T-helper 2 cell (primary cell): ENCODE data around the gene ZFP28.

Source experiments
- DNase-seq, 5 experiments: peaks; one replicate each; pipeline versions ENCODE4 v3.0.0 to v3.0.0-alpha.2; 2012 to 2022
- total RNA-seq, 2 donors: gene quantifications; one replicate each; lab custom pipeline; 2026; lab: John Stamatoyannopoulos, UW

The ZFP28 gene
- 3.4 to 11.2 reads per million in 2 donors for total RNA-seq

DNA sequence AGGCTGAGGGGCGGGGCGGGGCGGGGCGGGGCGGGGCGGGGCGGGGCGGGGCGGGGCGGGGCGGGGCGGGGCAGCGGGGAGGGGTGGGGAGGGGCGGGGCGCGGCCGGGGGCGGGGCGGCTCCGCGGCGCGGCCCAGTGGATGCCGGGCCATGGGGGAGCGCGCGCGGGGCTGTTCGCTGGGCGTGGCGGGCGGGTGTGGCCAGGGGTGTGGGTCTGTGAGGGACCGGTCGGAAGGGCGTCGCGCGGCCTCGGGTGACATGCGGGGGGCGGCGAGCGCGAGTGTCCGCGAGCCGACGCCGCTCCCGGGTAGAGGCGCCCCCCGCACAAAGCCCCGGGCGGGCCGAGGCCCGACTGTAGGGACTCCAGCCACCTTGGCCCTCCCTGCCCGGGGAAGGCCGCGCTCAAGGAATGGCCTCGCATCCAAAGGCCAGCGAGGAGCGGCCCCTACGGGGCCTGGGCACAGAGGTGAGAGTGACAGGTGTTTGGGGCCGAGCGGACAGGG lies at the start of gene ZFP28:
Gene ZFP28, plus strand, starts transcription at position 188 of the 503 bp plus-strand sequence. Its CDS starts 71 bp downstream, at position 259.
- peak in 1 of 5 experiments; percentile 33 for DNase-seq

DNA sequence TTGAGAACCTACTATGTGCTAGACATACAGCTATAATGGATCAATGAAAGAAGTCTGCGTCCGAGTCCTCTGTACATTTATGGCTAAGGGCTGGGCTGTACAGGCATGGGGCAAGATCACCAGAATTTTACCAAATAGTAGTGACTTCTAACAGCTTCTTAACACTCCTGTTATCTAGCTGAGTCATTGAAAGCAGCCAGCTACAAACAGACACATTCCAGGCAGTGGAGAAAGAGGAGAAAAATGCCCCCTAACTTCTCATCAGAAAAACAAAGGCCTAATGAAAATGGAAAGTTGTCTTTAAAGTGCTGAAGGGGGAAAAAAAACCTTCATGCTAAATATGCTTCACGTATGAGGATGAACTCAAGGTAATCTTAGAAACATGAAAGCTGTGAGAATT lies 47.3 kb upstream of the ZFP28 start:
- no peak for DNase-seq

DNA sequence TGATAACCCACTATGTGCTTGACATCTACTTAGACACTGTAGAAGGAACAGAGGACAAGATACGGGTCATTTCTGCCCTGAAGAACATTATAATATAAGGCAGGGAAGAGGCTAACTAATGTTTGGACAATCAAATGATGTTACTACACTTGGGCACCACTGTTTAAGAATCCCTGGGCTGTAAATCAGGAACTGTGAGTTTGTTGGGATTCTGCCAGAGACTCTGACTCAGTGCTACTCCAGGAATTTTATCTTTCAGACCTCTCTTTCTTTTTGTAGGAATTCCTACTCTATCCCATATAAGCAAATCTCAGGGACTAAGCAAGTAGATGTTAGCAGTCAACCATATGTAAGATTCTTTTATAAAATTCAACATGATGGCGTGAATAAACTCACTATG lies 34.2 kb upstream of the ZFP28 start:
- no peak for DNase-seq

DNA sequence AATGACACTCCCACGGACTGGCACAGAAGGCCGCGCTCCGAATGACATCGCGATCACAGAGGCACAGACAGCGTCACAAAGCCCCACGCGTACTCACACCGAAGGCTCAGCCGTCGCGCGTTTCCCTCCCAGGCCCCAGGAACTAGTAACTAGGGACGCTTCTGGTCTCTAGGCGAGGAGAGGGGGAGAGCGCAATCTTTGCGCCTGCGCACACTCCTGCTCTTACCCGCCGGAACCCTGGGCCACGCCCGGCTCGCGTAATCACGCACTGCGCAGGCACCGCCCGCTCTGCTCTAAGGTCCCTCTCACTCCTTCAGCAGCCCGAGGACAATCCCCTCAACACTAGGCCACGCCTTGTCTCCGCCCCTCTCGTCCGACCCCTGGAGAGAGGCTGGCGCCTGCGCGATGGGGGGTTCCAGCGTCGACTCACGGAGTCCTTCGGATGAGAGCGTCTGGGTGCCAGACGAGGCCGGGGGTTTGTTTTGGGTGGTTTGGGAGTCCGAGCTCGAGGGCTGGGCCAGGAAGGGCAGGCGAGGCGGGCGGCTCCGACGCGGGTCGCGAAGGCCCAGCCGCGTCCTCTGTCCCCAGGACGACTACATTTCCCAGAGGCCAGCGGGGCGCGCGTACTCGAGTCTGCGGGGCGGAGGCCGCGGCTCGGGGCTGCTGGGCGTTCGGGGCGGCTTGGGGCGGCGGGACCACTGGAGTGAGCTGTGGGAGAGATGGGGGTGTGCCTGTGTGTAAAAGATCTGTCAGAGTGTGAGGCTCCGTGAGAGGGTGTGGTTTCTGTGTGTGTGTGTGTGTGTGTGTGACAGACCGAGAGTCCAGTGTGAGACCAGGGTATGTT lies 31.1 kb upstream of the ZFP28 start, which contains the start of gene ZNF471:
Gene ZNF471, plus strand, starts transcription at position 410 of the 844 bp plus-strand sequence. CDS start 3,717 bp downstream, outside the sequence.
- DNase-seq = peak; percentile 21 to 66 (median 54)

DNA sequence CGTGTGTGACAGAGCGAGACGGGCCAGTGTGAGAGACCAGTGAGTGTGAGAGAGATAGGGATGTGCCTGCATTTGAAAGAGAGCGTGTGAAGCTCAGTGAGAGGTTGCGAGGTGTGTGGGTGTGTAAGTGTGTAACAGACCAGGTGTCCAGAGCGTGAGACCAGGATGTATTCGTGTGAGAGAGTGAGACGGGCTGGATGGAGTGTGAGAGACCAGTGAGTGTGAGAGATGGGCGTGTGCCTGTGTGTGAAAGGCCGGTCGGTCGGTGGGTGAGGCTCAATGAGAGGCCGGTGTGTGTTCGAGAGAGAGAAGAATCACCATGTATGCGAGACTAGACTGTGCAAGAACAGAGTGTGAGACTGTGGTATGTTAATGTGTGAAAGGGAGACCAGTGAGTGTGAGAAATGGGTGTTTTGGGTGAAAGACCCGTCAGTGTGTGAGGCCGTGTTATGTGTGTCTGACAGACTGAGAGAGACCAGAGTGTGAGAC lies 30.4 kb upstream of the ZFP28 start:
- DNase-seq = no peak

DNA sequence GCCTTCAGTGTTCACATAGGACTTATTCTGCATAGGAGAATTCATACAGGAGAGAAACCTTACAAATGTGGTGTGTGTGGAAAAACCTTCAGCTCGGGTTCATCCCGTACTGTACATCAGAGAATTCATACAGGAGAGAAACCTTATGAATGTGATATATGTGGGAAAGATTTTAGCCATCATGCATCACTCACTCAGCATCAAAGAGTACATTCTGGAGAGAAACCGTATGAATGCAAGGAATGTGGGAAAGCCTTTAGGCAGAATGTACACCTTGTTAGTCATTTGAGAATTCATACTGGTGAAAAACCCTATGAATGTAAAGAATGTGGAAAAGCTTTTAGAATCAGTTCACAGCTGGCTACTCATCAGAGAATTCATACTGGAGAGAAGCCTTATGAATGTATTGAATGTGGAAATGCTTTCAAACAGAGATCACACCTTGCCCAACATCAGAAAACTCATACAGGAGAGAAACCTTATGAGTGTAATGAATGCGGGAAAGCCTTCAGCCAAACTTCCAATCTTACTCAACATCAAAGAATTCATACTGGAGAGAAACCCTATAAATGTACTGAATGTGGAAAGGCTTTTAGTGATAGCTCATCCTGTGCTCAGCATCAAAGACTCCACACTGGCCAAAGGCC lies 13.4 kb upstream of the ZFP28 start:
- DNase-seq = no peak

DNA sequence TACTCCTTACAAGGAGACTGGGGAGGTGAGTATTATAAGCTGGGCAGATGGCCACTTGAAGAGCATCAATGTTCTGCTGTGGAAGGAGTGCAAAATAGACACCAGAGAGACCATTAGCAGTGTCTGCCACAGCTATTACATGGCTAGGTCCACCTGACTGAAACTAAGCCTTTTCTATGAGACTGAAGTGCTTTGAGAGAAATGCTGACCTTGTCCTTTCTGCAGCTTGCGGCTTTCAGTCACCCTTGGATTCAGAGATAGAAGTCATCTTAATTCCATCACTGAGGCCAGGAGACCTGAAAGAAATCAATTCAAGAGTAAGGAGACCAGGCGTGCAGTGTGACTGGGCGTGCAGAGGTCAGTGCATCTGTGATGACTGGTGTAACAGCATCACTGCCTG lies 1.3 kb upstream of the ZFP28 start:
- no peak for DNase-seq

DNA sequence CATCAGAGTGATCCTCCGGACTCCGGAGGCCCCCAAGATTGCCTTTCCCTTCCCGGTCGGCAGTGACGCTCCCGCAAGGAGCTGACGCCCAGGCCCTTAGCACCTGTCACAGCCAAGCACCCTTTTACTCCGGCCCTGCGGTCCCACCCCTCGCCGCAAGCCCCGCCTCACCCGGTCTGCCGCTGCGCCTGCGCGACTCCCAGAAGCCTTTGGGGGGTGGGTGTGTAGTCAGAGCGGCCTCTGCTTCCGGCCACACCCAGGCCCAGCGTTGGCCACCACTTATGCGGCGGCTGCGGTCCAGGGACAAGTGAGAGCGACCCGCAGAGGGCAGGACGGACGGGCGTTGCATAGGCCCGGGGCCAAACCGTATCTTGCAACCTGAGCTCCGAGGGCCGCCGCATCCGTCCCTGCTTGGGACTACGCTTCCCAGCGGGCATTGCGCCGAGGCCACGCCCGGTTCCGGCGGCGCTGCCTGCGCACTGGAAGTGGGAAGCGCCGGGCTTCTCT lies 441 bp upstream of the ZFP28 start:
- DNase-seq = peak; percentile 61 to 87 (median 85)

DNA sequence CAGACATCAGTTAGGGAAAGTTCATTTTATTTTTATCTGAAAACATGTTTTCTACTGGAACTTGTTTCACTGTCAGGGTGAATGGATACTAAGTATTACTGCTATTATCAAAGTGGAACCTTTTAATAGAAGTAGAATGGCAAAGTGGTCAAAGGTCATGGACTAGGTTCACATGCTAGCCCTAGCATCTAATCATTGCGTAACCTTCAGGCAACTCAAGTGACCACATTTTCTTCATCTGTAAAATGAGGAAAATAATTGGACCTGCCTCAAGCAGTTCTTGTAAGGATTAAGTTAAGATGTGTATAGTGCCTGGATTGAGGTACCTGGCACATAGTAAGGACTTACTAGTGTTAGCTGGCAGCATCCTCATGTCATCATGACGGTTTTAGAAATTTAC lies 5.0 kb downstream of the ZFP28 start:
- no peak for DNase-seq

DNA sequence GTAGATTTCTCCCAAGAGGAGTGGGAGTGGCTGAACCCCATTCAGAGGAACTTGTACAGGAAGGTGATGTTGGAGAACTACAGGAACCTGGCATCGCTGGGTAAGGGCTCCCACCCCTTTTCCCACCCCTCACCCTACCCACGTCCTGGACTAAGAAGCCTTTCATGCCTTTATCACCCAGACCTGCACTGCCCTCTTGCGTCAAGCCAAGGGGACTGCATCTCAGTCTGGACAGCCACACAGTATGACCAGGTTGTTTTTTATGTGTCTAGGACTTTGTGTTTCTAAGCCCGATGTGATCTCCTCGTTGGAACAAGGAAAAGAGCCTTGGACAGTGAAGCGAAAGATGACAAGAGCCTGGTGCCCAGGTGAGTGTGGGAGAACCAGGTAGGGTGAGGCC lies 8.8 kb downstream of the ZFP28 start:
- no peak for DNase-seq

DNA sequence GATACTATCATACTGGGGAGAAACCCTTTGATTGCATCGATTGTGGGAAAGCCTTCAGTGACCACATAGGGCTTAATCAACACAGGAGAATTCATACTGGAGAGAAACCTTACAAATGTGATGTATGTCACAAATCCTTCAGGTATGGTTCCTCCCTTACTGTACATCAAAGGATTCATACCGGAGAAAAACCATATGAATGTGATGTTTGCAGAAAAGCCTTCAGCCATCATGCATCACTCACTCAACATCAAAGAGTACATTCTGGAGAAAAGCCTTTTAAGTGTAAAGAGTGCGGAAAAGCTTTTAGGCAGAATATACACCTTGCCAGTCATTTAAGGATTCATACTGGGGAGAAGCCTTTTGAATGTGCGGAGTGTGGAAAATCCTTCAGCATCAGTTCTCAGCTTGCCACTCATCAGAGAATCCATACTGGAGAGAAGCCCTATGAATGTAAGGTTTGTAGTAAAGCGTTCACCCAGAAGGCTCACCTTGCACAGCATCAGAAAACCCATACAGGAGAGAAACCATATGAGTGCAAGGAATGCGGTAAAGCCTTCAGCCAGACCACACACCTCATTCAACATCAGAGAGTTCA lies 15.6 kb downstream of the ZFP28 start:
- no peak for DNase-seq

DNA sequence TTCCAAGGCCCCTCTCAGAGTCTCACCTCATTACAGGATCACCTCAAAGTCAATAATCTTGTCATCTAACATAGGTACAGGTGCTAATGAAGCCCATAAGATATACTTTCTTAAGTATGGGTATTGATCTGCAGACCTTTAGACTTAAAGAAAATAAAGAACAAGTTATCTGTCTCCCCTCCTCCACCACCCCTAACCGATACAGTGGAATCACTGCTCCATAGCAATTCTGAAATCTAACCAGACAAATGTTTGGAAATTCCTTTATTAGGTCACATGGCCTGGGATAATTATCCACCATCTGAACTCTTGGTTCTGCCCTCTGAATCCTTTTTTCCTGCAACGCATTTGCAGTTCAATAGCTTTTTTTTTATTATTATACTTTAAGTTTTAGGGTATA lies 24.0 kb downstream of the ZFP28 start:
- DNase-seq = no peak

DNA sequence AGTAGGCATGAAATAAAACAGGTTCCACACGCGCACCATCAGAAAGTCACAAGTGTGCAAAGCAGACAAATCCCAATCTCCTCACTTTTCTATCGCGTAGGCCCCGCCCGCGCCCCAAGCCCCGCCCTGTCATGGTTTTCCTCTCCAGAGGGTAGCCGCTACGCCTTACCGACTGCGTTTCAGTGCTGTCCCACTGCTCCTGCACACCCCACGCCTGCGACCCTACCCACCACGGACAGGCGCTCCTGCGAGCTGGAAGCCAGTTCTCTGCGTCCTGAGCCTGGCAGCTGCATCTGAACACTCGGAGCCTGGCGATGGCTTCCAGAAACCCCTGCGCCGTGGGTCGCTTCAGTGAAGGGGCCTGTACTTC lies 28.1 kb downstream of the ZFP28 start:
- peak in 2 of 5 experiments; percentile 10 to 11 for DNase-seq

DNA sequence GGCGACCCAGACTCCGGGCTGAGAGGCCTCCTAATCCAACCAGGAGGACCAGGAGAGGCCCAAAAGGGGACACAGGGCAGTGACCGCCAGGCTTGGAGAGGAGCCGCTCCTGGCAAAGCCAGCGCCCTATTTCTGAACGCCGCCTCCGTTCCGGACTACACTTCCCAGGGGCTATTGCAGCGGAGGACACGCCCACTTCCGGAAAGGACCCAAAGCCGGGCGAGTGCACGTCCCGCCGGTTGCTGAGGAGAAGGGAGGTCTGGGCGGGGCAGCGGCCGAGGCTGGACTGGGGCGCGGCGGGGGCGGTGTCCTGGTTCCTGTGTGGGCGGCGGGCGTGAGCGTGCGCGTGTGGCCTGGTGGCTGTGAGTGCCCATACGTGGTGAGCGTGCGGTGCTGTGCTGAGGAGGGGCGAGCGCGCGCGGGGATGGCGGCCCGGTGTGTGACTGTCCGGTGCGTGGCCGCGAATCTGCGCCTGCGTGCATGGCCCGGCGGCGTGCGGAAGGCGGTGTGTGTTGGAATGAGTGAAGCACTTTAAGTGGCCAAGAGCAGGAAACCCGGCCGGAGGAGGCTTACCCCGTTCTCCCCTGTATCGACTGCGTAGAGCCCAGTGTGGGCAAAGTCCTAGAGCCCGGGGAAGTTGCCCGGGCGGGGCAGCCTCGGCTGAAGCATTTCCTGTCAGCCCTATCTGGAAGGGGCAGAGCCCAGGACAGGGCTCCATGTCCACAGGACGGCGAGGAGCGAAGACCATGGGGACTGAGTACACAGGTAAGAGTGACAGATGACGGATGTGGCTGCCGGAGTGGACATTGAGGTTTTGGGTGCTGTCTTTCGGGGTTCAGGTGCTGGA lies 28.7 kb downstream of the ZFP28 start, which contains the start of gene ZNF470:
Gene ZNF470, plus strand, starts transcription at position 195 of the 847 bp plus-strand sequence. CDS start 2,844 bp downstream, outside the sequence.
- peak; percentile 56 to 91 (median 79) for DNase-seq

DNA sequence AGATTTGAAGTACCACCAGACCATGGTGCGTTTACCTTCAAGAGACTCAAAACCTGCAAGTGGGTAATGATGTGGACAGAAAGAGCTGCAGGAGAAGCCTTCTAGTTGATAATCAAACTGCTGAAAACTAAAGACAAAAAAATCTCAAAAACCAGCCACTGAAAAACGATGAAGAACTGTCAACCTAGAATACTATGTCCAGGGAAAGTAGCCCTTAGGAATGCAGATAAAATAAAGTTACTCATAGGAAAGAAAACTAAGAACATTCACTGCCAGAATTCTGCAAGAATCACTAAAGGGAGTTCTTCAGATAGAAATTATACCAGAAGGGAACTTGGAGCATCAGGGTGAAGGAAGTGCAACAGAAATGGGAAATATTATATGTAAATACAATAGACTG lies 33.8 kb downstream of the ZFP28 start:
- no peak for DNase-seq

DNA sequence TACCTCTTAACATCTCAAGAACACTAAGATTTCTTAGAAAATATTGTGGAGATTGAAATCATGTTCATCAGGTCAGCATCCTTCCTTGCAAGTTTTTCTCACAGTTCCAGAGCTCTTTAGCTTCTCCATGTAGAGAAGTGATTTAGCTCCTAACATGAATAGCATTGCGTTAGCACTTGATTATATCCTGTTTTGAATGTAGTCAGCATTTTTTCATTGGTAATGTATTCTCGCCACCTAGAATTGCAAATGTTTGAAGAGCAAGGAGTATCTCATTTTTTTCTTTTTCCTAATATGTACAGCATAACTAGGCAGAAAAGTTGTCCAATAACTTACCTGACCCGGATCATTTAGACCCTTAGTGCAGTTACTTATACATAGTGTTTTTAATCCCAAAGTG lies 35.2 kb downstream of the ZFP28 start:
- DNase-seq = no peak

DNA sequence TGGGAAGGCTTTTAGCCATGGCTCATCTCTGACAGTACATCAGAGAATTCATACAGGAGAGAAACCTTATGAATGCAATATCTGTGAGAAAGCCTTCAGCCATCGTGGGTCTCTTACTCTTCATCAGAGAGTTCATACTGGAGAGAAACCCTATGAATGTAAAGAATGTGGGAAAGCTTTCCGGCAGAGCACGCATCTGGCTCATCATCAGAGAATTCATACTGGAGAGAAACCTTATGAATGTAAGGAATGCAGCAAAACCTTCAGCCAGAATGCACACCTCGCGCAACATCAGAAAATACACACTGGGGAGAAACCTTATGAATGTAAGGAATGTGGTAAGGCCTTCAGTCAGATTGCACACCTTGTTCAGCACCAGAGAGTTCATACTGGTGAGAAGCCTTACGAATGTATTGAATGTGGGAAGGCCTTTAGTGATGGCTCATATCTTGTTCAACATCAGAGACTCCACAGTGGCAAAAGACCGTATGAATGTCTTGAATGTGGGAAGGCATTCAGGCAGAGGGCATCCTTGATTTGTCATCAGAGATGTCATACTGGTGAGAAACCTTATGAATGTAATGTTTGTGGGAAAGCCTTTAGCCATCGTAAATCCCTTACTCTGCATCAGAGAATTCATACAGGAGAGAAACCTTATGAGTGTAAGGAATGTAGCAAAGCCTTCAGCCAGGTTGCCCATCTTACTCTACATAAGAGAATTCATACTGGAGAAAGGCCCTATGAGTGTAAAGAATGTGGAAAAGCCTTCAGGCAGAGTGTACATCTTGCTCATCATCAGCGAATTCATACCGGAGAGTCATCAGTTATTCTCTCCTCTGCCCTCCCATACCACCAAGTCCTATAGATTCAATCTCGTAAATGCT lies 39.2 kb downstream of the ZFP28 start:
- DNase-seq = no peak

DNA sequence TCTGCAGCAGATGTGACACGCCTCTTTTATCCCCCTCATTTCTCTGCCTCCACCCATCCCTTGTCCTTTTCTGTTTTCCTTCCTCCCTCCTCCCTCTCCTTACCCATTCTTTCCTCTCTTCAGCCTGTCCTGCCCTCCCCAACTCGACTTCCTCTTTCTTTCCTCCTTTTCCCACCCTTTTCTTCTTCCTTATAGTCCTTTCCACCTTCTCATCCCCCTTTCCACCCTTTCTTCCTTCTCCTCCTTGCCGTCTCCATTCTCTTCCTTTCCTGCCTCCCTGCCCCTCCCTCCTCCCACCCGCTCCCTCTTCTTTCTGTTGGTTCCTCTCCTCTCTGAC lies 55.7 kb downstream of the ZFP28 start:
- DNase-seq = no peak

DNA sequence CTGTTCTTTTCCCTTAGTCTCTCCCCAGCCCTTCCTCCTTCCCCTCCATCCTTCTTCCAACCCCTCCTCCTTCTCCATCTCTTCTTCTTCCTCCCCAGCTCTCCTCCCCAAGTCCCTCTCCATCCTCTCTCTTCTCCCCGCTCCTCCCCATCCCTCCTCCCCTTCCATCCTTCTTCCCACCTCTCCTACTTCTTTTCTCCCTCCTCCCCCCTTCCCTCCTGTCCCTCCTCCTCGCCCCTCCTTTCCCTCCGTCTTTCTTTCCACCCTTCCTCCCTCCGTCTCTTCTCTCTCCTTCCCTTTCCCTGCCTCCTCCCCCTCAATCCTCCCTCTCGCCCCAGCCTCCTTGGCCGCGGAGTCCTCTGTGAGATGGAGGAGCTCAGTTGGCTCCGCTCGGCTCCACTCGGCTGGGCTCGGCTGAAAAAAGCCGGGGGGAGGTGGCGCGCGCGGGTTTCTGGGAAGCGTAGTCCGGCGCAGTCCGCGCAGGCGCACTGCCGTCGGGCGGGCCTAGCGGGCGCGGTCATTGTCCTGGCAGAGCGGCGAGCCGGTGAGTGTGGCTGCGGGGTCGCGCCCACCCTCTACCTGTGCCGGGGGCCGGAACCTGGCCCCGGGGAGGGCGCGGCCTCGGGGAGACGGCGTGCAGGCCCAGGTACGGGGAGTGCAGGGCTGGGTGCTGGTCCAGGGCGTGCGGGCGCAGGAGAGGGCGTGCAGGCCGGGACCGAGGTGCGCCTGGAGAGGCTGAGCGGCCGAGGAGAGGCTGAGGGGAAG lies 56.2 kb downstream of the ZFP28 start, which contains the start of gene ZNF71:
Gene ZNF71, plus strand, starts transcription at position 520 of the 765 bp plus-strand sequence. CDS start 6,257 bp downstream, outside the sequence.
- peak; percentile 64 to 89 (median 80) for DNase-seq

DNA sequence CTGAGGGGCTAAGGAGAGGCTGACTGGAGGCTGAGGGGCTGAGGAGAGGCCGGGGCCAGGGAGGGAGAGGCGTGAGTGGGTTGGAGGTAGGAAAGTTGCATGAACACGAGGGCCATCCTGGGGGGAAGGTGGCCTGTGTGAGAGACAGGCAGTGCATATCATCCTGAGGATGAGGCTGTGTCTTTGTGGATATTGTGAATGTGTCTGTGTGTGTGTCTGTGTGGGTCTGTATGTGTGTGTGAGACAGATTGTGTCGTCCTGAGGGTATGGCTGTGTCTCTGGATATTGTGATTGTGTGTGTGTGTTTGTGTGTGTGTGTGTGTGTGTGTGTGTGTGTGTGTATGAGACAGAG lies 56.8 kb downstream of the ZFP28 start:
- DNase-seq = no peak
